ENCODE results near the gene PFKFB4. TPM values are rescaled to one million over a fixed set of nuclear protein-coding genes. Genes with fewer than 3 reads are reported as not detected.
"Not testable (repeated sequence)": the region's sequence is repeated elsewhere in the genome, so short reads cannot be mapped to it uniquely, and the experiment has no call there.

The PFKFB4 gene
- total RNA-seq, 2 experiments from 2014 or later = 58.4 to 63.7 TPM

DNA sequence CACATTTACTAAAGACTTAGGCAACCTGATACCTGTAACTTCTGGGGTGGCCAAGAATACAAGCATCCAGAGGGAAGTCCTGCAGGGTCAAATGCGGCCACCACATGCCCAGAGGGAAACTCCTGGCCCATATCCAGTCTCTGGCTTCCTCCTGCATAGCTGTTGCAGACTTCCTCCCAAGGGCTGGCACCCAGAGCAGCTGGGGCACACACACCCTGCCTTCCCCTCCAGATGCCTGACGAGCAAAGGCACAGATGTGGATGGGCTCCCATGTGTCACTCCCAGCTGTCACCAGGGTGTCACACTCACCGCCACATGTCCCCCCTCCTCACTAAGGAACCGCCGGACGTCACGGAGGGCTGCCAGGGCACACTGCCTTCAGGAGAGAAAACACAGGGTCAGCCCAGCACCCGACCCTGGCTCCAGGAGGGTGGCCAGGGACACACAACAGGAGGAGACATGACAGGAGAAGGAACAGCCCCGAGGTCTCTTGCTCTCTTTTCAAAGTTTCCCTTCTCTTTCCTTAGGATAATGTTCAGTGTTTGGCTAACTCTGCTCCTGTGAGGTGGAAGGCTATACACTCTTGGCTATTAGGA, 13.2 kb downstream of the PFKFB4 start:
- ATAC-seq = no peak
- CTCF ChIA-PET = interaction anchor here (2.1 kb wide), 1 partner anchor 107 kb away, joined by 10 read pairs; no protein-coding TSS in a partner anchor
- Mint-ChIP-seq H3K4me1 (peaks cover 4% of the 10 kb centered on the region), H3K36me3 (ENCODE audit: low read depth) (peaks cover 43% of the 10 kb centered on the region), H3K4me3 (no peak overlapping the region), H3K9me3 (ENCODE audit: low read depth) (no peaks in the 10 kb centered on the region), H3K27ac (no peak overlapping the region), H3K27me3 (no peaks in the 10 kb centered on the region)
- POLR2A ChIA-PET = no interaction called here
- DNase-seq = no peak
- intact Hi-C loops (cut with DNase I, micrococcal nuclease) = no loop called here

DNA sequence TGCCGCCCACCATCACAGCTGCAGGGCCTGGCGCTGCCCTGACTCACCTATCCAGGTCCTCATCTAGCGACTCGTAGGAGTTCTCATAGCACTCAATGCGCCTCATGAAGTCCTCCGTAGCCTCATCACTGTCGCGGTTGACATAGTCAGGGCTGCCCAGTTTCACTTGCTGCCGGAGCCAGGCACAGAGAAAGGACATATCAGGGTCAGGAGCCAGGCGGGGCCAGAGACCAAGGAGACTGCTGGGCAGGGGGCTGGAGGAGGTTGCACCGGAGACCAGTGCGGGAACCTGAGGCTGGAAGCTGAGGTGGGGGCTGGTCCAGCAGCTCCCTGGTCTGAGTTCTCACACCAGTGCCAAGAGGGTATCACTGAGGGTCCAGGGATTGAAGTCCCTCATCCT, 18.2 kb downstream of the PFKFB4 start:
- Mint-ChIP-seq H3K9me3 (ENCODE audit: low read depth) (no peaks in the 10 kb centered on the region), H3K27me3 (no peaks in the 10 kb centered on the region), H3K4me1 (no peaks in the 10 kb centered on the region), H3K36me3 (ENCODE audit: low read depth) (peaks cover 53% of the 10 kb centered on the region), H3K4me3 (no peak overlapping the region), H3K27ac (no peak overlapping the region)
- ChIA-PET CTCF (interaction anchor here (1.2 kb wide), 2 partner anchors 11 to 102 kb away, joined by 4 to 6 read pairs; no protein-coding TSS in a partner anchor), POLR2A (no interaction called here)
- intact Hi-C loops (cut with DNase I, micrococcal nuclease) = no loop called here
- no peak for ATAC-seq
- DNase-seq = no peak

DNA sequence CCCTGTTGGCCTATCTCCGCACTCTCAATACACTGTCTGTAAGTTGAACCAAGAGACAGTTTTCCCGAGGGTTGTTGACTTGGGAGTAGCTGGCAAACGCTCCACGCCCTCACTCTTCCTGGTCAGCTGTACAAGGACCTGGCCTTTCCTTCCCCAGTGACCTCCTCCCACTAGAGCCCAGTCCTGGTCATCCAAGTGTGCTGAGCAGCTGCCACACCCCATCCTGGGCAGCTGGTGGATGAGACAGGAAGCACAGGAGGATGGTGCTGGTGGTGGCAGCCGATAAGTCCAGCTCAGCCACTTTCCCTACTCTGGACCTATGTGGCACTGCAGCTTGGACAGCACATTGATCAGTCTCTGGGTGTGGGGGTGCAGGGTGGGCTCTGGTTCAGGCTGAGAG, 19.8 kb downstream of the PFKFB4 start:
- Mint-ChIP-seq H3K36me3 (ENCODE audit: low read depth) (peaks cover 53% of the 10 kb centered on the region), H3K27me3 (no peaks in the 10 kb centered on the region), H3K4me3 (no peak overlapping the region), H3K9me3 (ENCODE audit: low read depth) (no peaks in the 10 kb centered on the region), H3K4me1 (no peaks in the 10 kb centered on the region), H3K27ac (no peak overlapping the region)
- ChIA-PET POLR2A (no interaction called here), CTCF (no interaction called here)
- DNase-seq = no peak
- ATAC-seq = peak; percentile 12
- intact Hi-C loops (cut with DNase I, micrococcal nuclease) = no loop called here

DNA sequence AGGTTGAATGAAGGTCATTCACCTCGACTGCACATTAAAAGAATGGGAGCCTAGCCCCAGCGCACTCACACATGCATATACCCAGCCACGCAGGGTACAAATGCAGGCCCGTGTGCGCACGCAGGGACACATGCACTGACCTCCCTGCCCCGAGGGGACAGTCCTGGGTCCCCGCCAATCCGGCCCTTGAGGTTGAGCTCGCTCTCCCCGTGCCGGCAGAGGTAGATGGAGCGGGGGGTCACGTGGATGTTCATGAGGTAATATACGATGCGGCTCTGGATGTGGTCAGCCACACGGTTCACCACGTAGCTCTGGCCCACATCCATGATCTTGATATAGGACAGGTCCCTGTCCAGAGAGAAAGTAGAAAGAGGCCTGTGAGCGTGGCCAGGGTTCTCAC, 20.5 kb downstream of the PFKFB4 start:
- intact Hi-C loops (cut with DNase I, micrococcal nuclease) = no loop called here
- Mint-ChIP-seq H3K9me3 (ENCODE audit: low read depth) (no peaks in the 10 kb centered on the region), H3K27ac (no peak overlapping the region), H3K36me3 (ENCODE audit: low read depth) (peaks cover 56% of the 10 kb centered on the region), H3K4me3 (no peak overlapping the region), H3K4me1 (no peaks in the 10 kb centered on the region), H3K27me3 (no peaks in the 10 kb centered on the region)
- CTCF ChIA-PET = no interaction called here
- POLR2A ChIA-PET = no interaction called here
- ATAC-seq (no peak), DNase-seq (no peak)

DNA sequence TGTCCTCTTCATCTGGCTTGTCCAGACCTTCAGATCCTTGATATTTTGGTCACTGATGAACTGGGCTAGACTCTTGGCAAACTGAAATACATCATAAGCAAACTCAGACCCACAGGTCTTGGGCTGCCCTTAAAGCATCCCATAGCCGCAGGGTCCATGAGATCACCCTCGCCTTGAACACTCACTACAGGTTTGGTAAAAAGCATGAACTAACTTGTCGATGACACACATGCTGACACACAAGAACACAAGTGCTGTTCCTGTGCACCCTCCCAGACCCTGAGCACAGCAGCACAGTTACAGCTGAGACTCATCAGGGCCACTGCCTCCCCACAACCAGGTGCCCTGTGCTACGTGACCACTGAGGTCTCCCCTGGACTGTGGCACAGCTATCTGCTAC, 21.0 kb downstream of the PFKFB4 start:
- no peaks in the 10 kb centered on the region for H3K9me3 Mint-ChIP-seq (ENCODE audit: low read depth)
- intact Hi-C loops (cut with DNase I, micrococcal nuclease) = no loop called here
- CTCF ChIA-PET = no interaction called here
- H3K27ac Mint-ChIP-seq = no peak overlapping the region
- no peaks in the 10 kb centered on the region for H3K4me1 Mint-ChIP-seq
- no peaks in the 10 kb centered on the region for H3K27me3 Mint-ChIP-seq
- H3K4me3 Mint-ChIP-seq = no peak overlapping the region
- ATAC-seq (no peak), DNase-seq (no peak)
- H3K36me3 Mint-ChIP-seq (ENCODE audit: low read depth) = peaks cover 56% of the 10 kb centered on the region
- POLR2A ChIA-PET = no interaction called here

DNA sequence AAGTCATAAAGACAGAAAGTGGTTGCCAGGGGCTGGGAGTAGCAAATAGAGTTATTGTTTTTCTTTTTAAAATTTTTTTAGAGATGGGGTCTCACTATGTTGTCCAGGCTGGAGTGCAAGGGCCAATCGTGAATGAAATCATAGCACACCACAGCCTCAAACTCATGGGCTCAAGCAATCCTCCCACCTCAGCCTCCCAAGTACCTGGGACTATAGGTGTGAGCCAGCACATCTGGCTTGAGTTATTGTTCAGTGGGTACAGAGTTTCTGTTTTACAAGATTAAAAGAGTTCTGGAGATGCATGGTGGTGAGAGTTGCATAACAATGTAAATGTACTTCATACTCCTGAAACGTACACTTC, 23.6 kb downstream of the PFKFB4 start:
- DNase-seq (no peak), ATAC-seq (no peak)
- Mint-ChIP-seq H3K27ac (no peak overlapping the region), H3K27me3 (no peaks in the 10 kb centered on the region), H3K4me3 (no peak overlapping the region), H3K9me3 (ENCODE audit: low read depth) (no peaks in the 10 kb centered on the region), H3K4me1 (no peaks in the 10 kb centered on the region), H3K36me3 (ENCODE audit: low read depth) (peaks cover 45% of the 10 kb centered on the region)
- POLR2A ChIA-PET = interaction anchor here (0.6 kb wide), 1 partner anchor 8 kb away, joined by 3 read pairs; no protein-coding TSS in a partner anchor
- CTCF ChIA-PET = interaction anchor here (0.9 to 1.7 kb wide), 5 partner anchors 17 to 132 kb away, joined by 3 to 4 read pairs (median 3); no protein-coding TSS in a partner anchor
- intact Hi-C loops (cut with DNase I, micrococcal nuclease) = no loop called here

DNA sequence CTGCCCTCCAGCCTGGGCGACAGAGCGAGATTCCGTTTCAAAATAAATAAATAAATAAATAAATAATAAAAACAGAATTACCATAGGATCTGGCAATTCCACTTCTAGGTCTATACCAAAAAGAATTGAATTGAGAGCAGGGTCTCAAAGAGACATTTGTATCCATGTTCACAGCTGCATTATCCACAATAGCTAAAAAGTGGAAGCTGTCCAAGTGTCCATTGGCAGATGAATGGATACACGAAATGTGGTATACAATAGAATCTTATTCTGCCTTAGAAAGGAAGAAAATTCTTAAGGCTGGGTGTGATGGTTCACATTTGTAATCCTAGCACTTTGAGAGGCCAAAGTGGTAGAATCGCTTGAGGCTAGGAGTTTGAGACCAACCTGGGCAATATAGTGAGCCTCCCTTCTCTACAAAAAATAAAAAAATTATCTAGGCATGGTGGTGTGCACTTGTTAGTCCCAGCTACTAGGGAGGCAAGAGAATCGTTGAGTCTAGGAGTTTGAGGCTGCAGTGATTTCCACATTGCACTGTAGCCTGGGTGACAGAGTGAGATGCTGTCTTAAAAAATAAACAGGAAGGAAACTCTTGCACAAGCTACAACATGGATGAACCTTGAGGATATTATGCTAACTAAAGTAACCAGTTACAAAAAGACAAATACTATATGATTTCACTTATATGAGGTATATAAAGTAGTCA, 24.2 kb downstream of the PFKFB4 start:
- ATAC-seq = no peak
- POLR2A ChIA-PET = interaction anchor here (0.6 kb wide), 1 partner anchor 8 kb away, joined by 3 read pairs; no protein-coding TSS in a partner anchor
- CTCF ChIA-PET = interaction anchor here (0.7 to 1.7 kb wide), 5 partner anchors 20 to 259 kb away, joined by 3 to 4 read pairs (median 3); no protein-coding TSS in a partner anchor
- Mint-ChIP-seq H3K9me3 (ENCODE audit: low read depth) (no peaks in the 10 kb centered on the region), H3K27me3 (no peaks in the 10 kb centered on the region), H3K4me3 (no peak overlapping the region), H3K27ac (no peak overlapping the region), H3K4me1 (no peaks in the 10 kb centered on the region), H3K36me3 (ENCODE audit: low read depth) (peaks cover 44% of the 10 kb centered on the region)
- DNase-seq = no peak
- intact Hi-C loops (cut with DNase I, micrococcal nuclease) = no loop called here

DNA sequence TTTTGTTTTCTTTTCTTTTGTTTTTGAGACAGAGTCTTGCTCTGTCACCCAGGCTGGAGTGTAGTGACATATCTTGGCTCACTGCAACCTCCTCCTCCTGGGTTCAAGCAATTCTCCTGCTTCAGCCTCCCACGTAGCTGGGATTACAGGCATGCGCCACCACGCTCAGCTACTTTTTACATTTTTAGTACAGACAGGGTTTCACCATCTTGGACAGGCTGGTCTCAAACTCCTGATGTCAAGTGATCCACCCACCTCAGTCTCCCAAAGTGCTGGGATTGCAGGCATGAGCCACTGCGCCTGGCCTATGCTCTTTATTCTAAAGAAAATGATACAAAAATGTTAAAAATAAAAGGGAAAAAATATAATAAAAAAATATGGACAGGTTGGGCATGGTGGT, 25.9 kb downstream of the PFKFB4 start:
- H3K4me3 Mint-ChIP-seq; H3K9me3 Mint-ChIP-seq (ENCODE audit: low read depth); H3K27ac Mint-ChIP-seq; H3K27me3 Mint-ChIP-seq; intact Hi-C loops (cut with DNase I, micrococcal nuclease); ATAC-seq; H3K4me1 Mint-ChIP-seq; DNase-seq: not testable (repeated sequence)
- ChIA-PET CTCF (interaction anchor here (0.9 to 1.8 kb wide), 7 partner anchors 14 to 262 kb away, joined by 3 to 6 read pairs (median 3); no protein-coding TSS in a partner anchor), POLR2A (interaction anchor here (1.0 kb wide), 1 partner anchor 95 kb away, joined by 5 read pairs; no protein-coding TSS in a partner anchor)
- peaks cover 36% of the 10 kb centered on the region for H3K36me3 Mint-ChIP-seq (ENCODE audit: low read depth)

DNA sequence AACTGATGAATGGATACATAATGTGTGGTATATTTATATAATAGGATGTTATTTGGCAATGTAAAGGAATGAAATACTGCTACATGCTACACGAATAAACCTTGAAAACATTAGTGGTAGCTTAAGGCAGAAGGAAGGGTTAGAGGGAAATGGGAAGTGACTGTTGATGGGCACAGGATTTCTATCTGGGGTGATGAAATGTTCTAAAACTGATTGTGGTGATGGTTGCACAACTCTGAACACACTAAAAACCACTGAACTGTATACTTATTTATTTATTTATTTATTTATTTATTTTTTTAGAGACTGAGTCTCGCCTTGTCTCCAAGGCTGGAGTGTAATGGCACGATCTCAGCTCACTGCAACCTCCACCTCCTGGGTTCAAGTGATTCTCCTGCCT, 27.8 kb downstream of the PFKFB4 start:
- H3K4me1 Mint-ChIP-seq = no peaks in the 10 kb centered on the region
- intact Hi-C loops (cut with DNase I, micrococcal nuclease) = no loop called here
- ATAC-seq = no peak
- no peak for DNase-seq
- no peak overlapping the region for H3K27ac Mint-ChIP-seq
- H3K36me3 Mint-ChIP-seq (ENCODE audit: low read depth) = peaks cover 24% of the 10 kb centered on the region
- H3K9me3 Mint-ChIP-seq (ENCODE audit: low read depth) = no peaks in the 10 kb centered on the region
- POLR2A ChIA-PET = no interaction called here
- no peak overlapping the region for H3K4me3 Mint-ChIP-seq
- CTCF ChIA-PET = interaction anchor here (0.6 to 1.9 kb wide), 4 partner anchors 20 to 1054 kb away, joined by 3 to 8 read pairs (median 4); no protein-coding TSS in a partner anchor
- no peaks in the 10 kb centered on the region for H3K27me3 Mint-ChIP-seq

DNA sequence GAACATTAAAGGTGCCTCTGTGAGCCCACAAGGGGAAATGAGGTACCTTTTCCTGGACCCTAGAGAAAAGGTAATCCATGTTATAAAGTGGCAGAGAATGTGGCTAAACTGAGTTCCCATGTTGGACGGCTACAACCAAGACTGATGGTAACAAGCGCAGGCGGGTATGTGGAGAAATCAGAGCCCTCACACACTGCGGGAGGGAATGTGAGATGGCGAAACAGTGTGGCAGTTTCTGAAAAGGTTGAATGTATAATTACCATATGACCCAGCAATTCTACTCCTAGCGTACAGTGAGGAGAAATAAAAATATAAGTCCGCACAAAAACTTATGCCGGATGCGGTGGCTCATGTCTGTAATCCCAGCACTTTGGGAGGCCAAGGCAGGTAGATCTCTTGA, 28.6 kb downstream of the PFKFB4 start:
- DNase-seq (no peak), ATAC-seq (no peak)
- H3K4me1 Mint-ChIP-seq = no peaks in the 10 kb centered on the region
- H3K36me3 Mint-ChIP-seq (ENCODE audit: low read depth) = peaks cover 22% of the 10 kb centered on the region
- H3K4me3 Mint-ChIP-seq = no peak overlapping the region
- POLR2A ChIA-PET = no interaction called here
- H3K27me3 Mint-ChIP-seq = no peaks in the 10 kb centered on the region
- no peak overlapping the region for H3K27ac Mint-ChIP-seq
- CTCF ChIA-PET = interaction anchor here (0.6 kb wide), 1 partner anchor 107 kb away, joined by 5 read pairs; the partner anchor contains the start of gene SLC26A6
- intact Hi-C loops (cut with DNase I, micrococcal nuclease) = no loop called here
- H3K9me3 Mint-ChIP-seq (ENCODE audit: low read depth) = no peaks in the 10 kb centered on the region

DNA sequence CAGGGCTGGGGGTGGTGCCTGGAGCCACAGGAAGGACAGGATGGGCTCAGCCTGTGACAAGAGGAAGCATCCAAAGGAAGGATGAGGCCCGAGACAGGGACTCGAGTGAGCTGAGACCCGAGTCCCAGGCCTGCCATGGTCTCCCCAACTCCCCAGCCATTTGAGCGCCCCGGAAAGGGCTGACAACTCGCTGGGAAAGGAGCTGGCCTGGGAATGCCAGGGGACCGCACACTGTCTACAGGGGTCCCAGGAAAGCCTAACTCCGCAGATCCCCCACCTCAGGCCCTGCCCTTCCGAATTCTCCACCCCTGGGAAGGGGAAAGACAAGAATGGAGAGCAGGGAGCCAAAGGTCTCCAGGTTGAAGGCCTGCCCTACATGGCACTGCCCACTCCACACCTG, 31.6 kb downstream of the PFKFB4 start:
- POLR2A ChIA-PET = interaction anchor here (0.6 kb wide), 1 partner anchor 8 kb away, joined by 3 read pairs; no protein-coding TSS in a partner anchor
- H3K36me3 Mint-ChIP-seq (ENCODE audit: low read depth) = peaks cover 18% of the 10 kb centered on the region
- CTCF ChIA-PET = no interaction called here

DNA sequence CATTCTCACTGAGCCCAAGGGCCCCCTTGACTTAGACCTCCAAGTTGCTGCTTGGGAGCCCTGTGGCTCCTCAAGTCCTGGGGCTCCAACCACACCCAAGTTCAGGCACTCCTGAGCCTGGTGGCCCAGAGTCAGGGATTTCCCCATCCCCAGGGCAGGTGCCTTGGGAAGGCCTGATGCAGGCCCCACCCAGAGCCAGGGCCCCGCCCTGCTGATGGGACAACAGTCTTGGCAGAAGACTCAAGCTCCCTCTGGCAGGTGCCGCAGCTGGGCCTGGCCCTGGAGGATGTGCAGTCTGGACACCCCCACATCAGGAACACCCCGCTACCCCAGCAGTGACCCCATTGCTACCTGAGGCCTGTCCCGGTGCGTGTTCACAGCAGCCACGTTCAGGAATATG, 35.0 kb downstream of the PFKFB4 start:
- Mint-ChIP-seq H3K27me3 (no peaks in the 10 kb centered on the region), H3K27ac (no peak overlapping the region), H3K4me1 (peaks cover 36% of the 10 kb centered on the region), H3K36me3 (ENCODE audit: low read depth) (peaks cover 10% of the 10 kb centered on the region), H3K9me3 (ENCODE audit: low read depth) (no peaks in the 10 kb centered on the region), H3K4me3 (no peak overlapping the region)
- DNase-seq = no peak
- intact Hi-C loops (cut with DNase I, micrococcal nuclease) = no loop called here
- POLR2A ChIA-PET = no interaction called here
- CTCF ChIA-PET = interaction anchor here (0.6 to 1.3 kb wide), 2 partner anchors 45 to 86 kb away, joined by 3 to 5 read pairs; no protein-coding TSS in a partner anchor
- no peak for ATAC-seq

More for the DNA sequence above, 31.6 kb downstream of the PFKFB4 start:
- intact Hi-C loops (cut with DNase I, micrococcal nuclease) = no loop called here
- no peak for DNase-seq
- Mint-ChIP-seq H3K27ac (no peak overlapping the region), H3K27me3 (no peaks in the 10 kb centered on the region), H3K4me3 (no peak overlapping the region), H3K4me1 (peaks cover 4% of the 10 kb centered on the region), H3K9me3 (ENCODE audit: low read depth) (no peaks in the 10 kb centered on the region)
- no peak for ATAC-seq
